NCI-H82 treated with DMSO at 0.1 percent for 48 hours (cell line): ENCODE measurements around the gene POU2AF3.

Source experiments
- DNase-seq: peaks from one replicate; lab custom pipeline; 2025; ENCODE audit not compliant: unreplicated experiment; lab: John Stamatoyannopoulos, UW

Gene POU2AF3

DNA sequence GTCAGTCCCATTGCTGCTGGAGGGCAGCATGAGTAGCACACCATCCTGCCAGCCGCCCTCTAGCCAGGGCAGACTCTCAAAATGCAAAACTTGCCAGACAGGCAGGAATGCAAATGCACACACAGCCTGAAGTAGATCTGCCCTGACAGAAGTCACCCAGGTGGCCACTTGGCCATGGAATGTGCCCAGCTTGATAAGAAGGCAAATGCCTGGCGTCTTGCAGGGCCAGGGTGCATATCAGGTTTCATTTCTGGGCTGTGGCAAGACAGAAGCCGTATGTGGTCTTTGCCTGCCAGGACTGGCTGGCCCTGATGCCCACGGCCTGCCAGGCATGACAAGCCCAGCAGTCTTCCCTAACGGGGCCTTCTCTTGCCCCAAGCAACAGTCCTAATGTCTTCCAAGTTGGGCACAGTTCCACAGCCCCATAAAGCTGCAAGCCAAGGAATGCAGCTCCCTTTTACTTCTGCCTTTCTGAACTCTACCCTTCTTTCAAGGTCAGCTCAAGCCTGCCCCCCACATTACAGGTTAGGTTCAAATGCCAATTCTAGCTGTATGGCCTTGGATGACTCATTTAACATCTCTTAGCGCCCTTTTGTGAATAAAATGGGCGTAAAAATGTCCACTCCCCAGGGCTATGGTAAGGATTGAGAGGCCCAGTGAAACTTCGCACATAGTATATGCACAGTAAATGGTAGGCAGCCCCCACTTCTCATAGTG lies 29.7 kb downstream of the POU2AF3 start:
- DNase-seq: no peak

DNA sequence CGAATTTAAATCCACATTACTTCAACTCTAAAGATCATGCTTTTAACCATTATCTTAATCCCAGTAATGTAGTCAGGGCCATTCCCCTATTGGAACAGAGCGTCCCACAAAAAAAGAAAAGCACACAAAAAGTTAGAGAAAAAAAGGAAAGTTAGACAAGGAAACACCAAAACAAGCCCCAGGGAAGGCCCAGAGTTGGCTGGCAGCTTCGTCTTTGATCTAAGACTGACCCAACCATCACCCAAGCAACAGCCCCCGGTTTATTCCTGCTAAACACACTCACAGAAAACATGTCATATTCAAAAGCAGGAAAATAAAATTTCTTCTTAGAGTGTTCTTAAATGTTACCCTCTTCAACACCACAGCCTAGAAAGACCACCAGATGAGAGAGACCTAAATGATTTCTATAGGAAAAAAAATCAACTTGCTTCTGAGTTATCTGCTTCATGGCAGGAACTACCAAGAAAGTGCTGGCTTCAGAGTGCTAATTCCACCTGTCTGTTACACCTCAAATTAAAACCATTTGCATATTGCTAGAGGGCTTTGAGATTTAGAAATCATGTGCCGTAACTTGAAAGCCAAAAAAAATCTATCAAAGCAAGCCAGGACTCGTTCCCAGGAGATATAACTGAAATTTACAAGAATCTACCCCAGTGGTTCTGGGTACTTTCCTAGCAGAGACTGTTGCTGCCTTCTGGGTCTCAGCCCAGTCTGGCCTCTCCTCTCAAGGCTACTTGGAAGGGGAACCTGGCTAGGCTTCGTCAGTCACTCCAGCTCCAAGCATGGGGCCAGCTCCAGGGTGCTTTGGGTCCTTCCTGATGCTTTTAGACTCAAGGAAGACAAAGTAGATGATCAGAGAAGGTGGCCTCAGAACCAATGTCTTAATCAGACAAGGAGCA lies 31.2 kb downstream of the POU2AF3 start:
- DNase-seq: no peak

DNA sequence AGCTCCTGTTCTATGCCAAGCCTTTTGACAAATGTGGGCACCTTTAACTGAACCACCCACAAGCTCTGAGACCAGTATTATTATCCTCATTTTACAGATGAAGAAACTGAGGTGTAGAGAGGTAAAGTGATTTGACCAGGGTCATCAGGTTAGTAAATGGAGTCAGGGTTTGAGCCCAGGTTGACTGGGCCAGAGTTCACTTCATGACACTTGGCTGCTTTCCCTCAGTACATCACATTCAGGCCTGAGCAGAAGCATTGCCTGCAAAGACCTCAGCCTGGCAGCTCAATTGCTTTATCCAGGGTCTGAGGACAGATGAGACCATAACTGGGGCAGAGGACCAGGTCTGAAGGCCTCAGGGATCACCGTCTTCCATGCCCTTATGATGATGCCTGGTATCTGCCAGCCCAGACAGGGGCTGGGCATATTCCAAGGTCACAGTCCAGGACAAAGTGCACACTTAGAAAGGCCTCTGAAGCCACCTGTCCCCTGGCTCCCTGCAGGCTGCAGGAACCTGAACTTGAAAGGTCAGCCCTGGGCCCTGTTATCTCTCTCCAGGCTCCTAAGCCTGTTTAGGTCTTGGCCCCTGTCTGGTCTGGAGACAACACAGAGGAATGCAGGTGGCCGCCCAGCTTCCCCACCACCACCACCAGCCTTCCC lies 32.0 kb downstream of the POU2AF3 start:
- no peak for DNase-seq

DNA sequence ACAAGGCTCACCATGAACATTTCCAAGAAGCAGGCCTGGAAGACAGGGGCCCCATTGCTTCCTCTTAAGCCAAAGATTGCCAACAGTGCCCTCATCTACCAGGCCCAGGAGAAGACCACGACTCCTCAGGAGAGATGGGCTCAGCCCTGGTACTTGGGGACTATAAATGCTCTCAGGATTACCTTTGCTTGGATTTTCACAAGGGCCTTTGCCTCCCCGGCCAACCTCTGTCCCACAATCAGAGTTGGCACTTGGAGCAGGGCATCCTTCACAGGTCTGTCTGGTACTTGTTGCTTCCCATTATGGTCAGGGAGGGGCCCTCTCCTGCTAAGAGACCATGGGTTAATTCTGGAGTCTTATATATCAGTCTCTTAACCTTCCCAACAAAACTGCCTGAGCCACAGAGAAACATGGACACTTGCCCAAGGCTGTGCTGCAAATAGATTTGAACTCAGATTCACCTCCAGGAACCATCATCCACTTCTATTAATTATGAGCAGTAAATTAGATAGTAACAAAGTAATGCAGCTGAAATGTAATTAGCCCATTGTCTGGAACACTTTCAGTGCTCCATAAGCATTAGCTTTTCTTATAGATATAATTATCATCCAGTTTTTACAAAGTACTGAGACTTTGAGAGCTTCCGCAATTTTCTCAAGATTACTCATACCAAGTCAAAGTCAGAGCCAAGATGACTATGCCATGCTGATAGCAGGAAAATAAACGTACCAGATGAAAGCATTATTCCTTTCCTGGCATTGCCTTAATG lies 33.5 kb downstream of the POU2AF3 start:
- no peak for DNase-seq

DNA sequence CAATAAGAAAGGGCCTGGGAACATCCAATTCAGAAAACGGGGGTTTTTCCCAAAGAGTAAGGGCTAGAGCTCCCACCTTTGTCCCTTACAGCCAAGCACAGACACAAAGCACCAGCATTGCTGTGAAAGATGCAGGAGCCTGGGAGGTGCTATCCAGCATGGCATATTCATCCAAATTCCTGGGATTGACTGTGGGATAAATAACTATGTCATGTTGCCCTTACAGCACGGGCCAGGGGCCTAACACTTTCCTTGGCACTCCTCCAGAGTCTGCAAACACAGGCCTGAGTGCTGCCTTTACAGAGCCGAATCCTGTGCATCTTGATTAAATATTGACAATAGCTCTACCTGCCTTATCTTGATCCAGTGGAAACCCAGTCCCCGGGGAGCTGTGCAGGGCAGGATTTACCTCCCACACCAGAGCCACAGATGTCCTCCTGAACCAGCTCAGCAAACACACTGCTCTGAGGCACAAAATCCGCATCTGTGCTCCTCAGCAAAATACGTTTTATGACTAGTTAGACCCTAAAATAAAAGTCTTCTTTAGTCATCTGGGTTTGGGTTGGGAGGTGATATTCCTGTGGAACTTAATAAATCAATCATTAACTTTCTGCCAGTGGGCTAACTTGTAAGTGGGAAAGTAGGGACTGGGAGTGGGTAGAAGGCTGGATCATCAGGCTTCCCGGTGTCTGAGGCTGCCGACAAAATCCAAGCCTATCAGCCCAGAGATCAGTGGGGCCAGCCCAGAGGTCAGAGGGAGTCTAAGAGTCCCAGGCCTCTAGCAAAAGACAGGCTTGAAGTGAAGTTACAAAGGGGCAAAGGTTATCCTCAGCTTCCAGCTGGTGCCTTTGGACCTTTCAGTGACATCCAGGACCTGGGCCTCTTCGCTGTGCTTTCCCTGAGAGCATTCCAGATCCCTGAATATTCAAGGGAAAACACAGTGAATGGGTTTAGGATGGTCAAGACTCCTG lies 36.5 kb downstream of the POU2AF3 start:
- peak; percentile 65 for DNase-seq

DNA sequence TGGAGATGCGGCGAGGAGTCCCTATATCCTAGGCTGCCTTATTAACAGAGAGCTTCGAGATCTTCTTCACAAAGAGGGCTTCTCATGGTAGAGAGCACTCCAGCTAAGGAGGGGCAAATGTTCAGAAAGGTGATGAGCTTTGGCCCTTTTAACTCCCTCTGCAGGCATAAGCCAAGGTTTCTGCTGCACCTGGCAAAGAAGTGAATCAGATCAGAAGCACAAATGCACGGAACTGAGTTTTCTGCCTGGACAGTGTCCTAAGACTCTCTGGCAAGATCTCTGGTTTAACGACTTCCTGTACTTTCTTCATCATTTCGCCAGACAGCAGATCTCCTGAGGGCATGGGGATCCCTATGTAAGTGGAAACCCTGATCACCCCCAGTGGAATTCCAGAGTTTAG lies 37.2 kb downstream of the POU2AF3 start:
- DNase-seq: no peak

DNA sequence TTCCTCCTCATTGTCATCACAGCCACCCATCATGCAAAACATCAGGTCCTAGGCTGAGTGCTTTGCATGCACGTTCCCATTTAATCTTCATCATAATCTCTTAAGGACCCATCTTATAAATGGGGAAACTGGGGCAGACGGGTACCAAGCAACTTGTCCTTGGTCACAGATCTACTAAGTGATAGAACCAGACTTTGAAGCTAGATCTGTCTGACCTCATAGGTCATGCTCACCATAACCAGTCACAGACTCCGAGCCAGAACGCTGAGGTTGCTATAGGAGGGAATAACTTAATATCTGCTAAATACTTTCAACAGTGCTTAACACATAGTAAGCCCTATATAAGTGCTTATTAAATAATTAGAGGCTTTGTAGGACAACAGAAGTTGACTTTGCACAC lies 37.7 kb downstream of the POU2AF3 start:
- DNase-seq: no peak

DNA sequence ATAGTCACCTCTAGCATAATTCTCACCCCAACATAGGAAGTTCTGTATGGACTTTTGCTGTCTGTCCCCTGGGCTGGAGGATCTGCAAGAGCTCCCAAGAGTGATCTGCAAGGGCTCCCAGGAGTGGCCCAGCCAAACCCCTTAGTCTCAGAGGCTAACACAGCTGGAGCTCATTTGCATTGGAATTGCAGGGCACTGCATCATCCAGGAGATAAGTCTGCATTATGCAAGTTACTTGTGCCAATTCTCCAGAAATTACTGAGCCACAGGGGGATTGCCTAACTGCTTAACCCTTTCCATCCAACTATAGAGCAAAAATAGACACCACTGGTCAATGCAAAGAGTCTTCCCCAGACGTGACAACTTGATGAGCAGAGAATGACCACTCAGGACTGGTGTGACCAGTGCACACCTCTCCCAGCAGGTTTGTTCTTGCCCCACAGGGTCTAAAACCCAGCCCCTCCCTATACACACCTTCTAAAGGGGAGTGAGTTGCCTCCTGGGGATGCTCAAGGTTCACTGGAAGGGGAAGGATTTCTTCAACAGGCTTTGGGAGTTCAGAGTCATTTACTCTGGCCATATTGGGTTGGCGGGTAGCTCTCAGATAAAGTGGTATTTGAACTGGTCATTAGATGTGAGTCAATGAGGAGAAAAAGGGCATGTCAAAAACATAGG lies 38.4 kb downstream of the POU2AF3 start:
- no peak for DNase-seq

DNA sequence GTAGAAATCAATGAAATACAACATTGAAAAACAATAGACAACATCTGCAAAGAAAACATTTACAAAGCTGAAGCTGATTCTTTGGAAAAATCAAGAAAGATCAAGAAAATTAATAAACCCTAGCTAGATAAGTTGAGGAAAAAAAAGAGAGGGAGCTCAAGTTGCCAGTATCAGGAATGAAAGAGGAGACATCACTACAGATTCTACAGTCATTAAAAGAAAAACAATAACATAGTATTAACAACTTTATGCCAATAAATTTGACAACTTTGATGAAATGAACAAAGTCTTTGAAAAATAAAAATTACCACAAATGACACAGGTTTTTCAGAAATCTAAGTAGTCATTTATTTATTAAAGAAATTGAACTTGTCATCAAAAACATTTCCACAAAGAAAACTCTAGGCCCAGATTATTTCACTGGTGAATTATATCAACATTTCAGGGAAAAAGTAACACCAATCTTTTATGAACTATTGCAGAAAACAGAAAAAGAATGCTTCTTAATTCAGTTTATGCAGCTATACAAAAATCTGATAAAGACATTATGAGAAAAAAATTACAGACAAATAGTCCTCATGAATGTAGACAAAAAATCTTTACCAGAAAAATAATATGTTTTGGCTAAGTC lies 41.5 kb downstream of the POU2AF3 start:
- DNase-seq: no peak

DNA sequence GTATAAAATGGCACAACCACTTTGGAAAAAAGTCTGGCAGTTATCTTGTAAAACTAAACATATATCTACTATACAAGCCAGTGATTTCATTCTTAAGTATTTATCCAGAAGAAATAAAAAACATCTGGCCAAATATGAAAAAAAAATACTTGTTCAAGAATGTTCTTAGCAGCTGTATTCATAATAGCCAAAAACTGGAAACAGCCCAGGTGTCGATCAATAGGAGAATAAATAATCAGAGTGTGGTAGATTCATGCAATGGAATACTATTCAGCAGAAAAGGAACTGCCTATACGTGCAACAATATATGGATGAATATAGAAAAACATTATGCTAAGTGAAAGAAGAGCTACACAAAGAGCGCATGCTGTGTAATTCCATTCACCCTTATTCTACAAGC lies 44.0 kb downstream of the POU2AF3 start:
- DNase-seq: no peak

DNA sequence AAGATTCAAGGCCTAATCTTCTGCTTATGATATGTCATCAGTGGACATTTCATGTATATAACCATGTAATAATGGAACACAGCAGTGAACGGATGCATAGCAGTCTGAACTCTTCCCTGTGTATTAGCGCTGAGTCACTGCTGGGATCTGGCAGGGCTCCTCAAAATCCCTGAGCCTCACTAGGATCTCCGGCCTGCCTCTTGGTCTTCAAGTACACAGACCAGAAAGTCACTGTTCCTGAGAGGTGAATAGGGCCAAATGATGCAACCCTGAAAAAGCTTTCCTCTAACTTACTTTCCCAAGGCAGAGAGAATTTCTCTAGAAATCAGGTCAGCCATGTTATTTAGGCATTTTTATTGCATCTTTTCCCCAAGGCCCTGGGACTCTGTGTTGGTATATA lies 45.7 kb downstream of the POU2AF3 start:
- no peak for DNase-seq

DNA sequence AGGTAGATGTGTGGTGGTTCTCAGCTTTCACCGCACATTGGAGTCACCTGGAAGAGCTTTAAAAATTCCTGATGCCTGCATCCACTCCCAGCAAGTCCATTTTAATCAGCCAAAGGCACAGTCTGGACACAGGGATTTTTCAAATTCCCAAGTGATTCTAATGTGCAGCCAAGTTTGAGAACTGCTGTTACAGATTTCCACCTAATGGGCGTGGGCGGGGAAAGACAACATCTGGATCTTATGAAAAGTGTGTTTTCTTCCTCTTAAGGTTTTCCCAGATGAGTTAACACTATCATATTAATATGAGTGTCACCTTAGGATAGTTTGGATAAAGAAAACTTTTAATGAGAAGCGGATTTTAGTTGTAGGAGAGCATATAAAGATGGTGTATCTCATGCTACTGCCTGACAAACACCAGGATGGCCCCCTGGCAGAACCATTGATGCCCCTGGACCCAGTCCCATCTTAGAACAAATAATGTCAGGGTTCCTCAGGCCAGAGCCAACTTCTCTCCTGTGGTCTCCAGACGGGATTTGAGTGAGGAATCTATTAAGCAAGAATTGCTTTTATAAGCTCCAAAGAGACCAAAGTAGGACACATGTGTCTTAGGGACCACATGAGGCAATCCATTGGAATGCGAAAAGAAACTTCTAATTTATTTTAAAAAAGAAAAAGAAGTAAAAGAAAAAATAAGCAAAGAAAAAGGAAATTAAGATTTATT lies 48.8 kb downstream of the POU2AF3 start:
- DNase-seq: no peak

DNA sequence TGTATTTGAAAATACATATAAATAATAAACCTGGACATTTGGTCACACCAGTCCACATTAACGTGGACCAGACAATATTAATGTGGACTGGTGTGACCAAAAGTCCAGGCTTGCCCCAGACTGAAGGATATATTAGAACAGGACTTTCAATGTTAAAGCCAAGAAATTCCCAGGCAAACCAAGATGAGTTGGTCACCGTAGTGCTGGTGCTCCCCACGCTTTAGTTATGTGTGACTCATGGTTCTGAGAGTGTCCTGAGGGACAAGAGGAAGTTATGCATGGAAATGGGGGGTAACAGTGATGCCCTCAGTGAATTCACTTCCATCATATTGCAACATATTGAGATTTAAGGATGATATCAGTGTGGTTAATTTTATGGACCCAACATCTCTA lies 49.4 kb downstream of the POU2AF3 start:
- DNase-seq: no peak

DNA sequence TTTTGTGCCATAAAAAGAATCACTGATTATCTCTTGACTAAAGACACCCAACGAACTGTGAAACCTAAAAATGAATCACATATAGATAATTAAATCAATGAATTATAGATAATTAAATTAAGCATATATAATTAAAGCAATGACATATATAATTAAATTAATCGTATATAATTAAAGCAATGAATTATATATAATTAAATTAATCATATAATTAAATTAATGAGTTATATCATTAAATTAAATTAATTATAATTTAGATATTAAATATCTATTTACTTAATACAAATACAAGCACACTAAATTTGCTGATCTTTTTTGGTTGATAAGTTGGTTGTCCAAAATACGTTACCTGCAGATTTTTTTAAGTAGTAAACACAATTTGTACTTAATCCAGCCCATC lies 49.8 kb downstream of the POU2AF3 start:
- no peak for DNase-seq

DNA sequence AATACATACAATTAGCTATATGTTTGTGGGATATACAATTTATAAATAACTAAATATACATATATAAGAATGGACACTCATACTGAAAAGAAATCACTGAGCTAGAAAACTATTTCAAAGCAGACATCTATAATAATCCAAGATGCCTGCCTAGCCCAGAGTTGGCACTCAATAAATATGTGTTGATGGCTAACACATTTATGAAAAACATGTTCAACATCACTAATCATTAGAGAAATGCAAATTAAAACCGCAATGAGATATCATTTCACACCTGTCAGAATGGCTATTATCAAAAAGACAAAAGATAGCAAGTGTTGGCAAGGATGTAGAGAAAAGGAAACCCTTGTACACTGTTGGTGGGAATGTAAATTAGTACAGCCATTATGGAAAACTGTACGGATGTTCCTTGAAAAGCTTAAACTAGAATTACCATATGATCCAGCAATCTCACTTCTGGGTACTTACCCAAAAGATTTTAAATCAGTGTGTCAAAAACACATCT lies 50.9 kb downstream of the POU2AF3 start:
- DNase-seq: no peak

DNA sequence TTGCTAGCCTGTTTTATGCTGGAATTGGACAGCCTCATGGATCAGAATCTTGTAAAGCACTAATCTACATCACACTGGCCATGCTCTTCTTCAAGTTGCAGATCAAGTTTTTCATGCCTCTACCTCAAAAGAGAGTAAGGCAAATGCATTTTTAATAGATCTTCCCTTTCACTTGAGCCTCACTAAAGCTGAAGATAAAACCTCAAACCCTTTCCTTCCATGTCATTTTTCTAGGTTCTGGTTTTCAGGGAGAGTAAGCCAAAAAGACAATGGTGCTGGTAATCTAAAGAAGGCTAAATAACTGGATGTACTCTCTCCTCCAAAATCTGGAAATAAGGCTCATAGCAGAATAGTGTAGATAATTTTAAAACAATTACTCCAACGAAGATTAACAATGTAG lies 52.5 kb downstream of the POU2AF3 start:
- DNase-seq: no peak

DNA sequence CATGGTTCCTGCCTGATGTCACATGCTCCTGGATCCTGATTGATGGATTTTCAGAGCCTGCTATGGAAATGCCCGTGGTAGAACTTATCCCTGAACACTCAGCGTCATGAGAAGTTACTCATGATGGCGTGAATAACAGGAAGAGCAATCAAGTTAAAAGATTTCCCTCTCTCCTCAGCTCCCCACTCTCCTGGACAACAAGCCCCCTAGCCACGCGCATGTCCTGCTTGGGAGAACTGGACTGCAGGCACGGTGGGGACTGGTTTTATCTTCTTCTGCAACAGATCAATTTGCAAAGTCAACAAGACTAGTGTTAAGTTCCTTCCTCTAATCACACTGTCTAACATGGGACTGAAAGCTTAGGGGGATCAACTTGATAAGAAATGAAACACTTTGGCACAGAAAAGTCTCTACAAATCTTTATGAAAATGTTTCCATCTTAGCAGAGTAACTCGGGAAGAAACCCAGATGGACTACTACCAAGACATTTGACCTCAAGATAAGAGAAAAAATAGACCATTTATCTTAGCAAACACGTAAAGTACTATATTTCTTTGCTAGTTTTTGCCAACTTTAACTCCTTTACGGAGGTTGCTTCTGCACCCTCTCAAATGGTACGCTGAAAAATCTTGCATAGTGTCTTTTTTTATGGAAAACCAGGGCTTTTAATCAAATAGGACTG lies 53.2 kb downstream of the POU2AF3 start:
- DNase-seq: no peak
